Measurements from ENCODE around the gene KCNQ2. TPM values are rescaled to one million over a fixed set of nuclear protein-coding genes. Genes with fewer than 3 reads are reported as not detected.
A peak's percentile ranks its signal among the peaks of the same experiment; 100 is the strongest.

The KCNQ2 gene
- total and polyA plus RNA-seq, 8 donors, result 0.54 to 12.5 (median 1.5) TPM

- no peaks in the 10 kb centered on the region for H3K27me3 ChIP-seq
- no peak for DNase-seq
- ATAC-seq, result no peak
Measured at GRCh38 chr20:63500902-63501817, 28.7 kb upstream of the KCNQ2 start.

GRCh38 chr20:63500151-63500901 lies 27.9 kb upstream of the KCNQ2 start:
- WGBS, 2 donors, result 86 to 88% methylated on average over 24 of the region's 24 CpGs
- FAIRE-seq (no peak), DNase-seq (no peak), ATAC-seq (no peak)
- Histone ChIP-seq H3K36me3 (no peaks in the 10 kb centered on the region), H3K4me1 (peaks cover 0 to 3% (median 0%) of the 10 kb centered on the region in 3 donors), H3K9me3 (no peaks in the 10 kb centered on the region), H3K27me3 (no peaks in the 10 kb centered on the region), H3K4me3 (no peak overlapping the region), H3K27ac (no peak overlapping the region)
- no peak for TF ChIP-seq CTCF (IDR thresholded peaks at IDR 0.05)
- intact Hi-C loops (cut with DNase I), result no loop called here

More at GRCh38 chr20:63500902-63501817, 28.7 kb upstream of the KCNQ2 start:
- intact Hi-C loops (cut with DNase I), result no loop called here
- Histone ChIP-seq H3K27ac (no peak overlapping the region), H3K36me3 (no peaks in the 10 kb centered on the region), H3K4me3 (no peak overlapping the region), H3K9me3 (no peaks in the 10 kb centered on the region), H3K4me1 (peaks cover 0 to 3% (median 0%) of the 10 kb centered on the region in 3 donors)
- TF ChIP-seq CTCF (IDR thresholded peaks at IDR 0.05), result no peak
- FAIRE-seq, result no peak
- WGBS, 2 donors, result 75 to 79% methylated on average over 27 of the region's 27 CpGs

GRCh38 chr20:63499338-63499969 lies 27.0 kb upstream of the KCNQ2 start:
- no peaks in the 10 kb centered on the region for H3K9me3 ChIP-seq
- H3K4me3 ChIP-seq, result peak overlapping the region in 2 of 4 donors; percentile 37 to 43
- no peaks in the 10 kb centered on the region for H3K36me3 ChIP-seq
- ATAC-seq (no peak), FAIRE-seq (no peak), DNase-seq (peak in 2 of 6 donors; percentile 44 to 80)
- H3K4me1 ChIP-seq, result peaks cover 0 to 3% (median 0%) of the 10 kb centered on the region in 3 donors
- no peaks in the 10 kb centered on the region for H3K27me3 ChIP-seq
- intact Hi-C loops (cut with DNase I), result no loop called here
- TF ChIP-seq CTCF (IDR thresholded peaks at IDR 0.05), result no peak
- WGBS, 2 donors, result 18 to 25% methylated on average over 39 to 48 of the region's 48 CpGs
- no peak overlapping the region for H3K27ac ChIP-seq

- peak in 3 of 6 donors; percentile 57 to 78 (median 72) for DNase-seq
- Histone ChIP-seq H3K27ac (peak within 1 kb of the TSS in 1 of 4 donors; percentile 4), H3K27me3 (no peaks in the 10 kb centered on the region), H3K4me3 (peak within 1 kb of the TSS in 2 of 4 donors; percentile 37 to 43), H3K36me3 (no peaks in the 10 kb centered on the region), H3K4me1 (peaks cover 0 to 3% (median 0%) of the 10 kb centered on the region in 3 donors), H3K9me3 (no peaks in the 10 kb centered on the region)
- intact Hi-C loops (cut with DNase I), result no loop called here
- ATAC-seq, result peak in 2 of 4 donors; percentile 22 to 46
- 0 to 1% methylated on average over 23 to 58 of the region's 58 CpGs for WGBS, 2 donors
- no peak for TF ChIP-seq CTCF (IDR thresholded peaks at IDR 0.05)
- no peak for FAIRE-seq
Measured at GRCh38 chr20:63498960-63499337, 26.5 kb upstream of the KCNQ2 start, which contains the start of gene EEF1A2. TSS of gene EEF1A2 (minus strand) at chr20:63499083. CDS start at chr20:63497763, 1,320 bp downstream.
